Endothelial cell of umbilical vein (primary cell): ENCODE measurements around the gene RTN4RL1. TPM values are rescaled to one million over a fixed set of nuclear protein-coding genes. Genes with fewer than 3 reads are reported as not detected.

ENCODE experiments used
- BruUV-seq: library from RNA; stranded (reverse); fragments of 400-500 nt; replicated peaks from 2 replicates; lab custom pipeline; 2021; lab: Mats Ljungman, UMichigan
- CTCF ChIA-PET: fragments of 300-600, 350-600 bp; sonication (Branson Sonifier 250); formaldehyde crosslinking; loops from one replicate; lab custom pipeline; 2021; ENCODE audit warnings: antibody characterized with exemption, inconsistent platforms; lab: Charles Lee
- POLR2A ChIA-PET: fragments of 300-600, 350-600 bp; sonication (Branson Sonifier 250); formaldehyde crosslinking; loops from one replicate; lab custom pipeline; 2021; ENCODE audit warnings: antibody characterized with exemption, inconsistent platforms; lab: Charles Lee
- DNase-seq: peaks from one replicate; pipeline ENCODE4 v3.0.0-alpha.2; 2011; ENCODE audit warnings: low read depth, low spot score
- FAIRE-seq: peaks from 2 replicates; lab custom pipeline; 2011; peaks lifted over from hg19 to GRCh38; lab: Jason Lieb, UNC
- H2AFZ ChIP-seq: 2 replicates; pipeline ENCODE4 v1.6.0; 2012; ENCODE audit warnings: low read depth, low read length, control low read depth, inconsistent platforms
- H3K27ac ChIP-seq: 2 replicates; pipeline ENCODE4 v1.5.1; 2011; ENCODE audit warnings: low read depth, mild to moderate bottlenecking, control low read depth, low read length, moderate library complexity; ENCODE audit not compliant: insufficient read depth
- H3K27me3 ChIP-seq, 2 experiments: 2 replicates each; pipeline versions ENCODE4 v1.6.0 to v1.6.1; 2011; ENCODE audit warnings: low read length in 2 of 2, mixed read lengths in 1 of 2; ENCODE audit not compliant: control insufficient read depth in 2 of 2, insufficient read depth in 2 of 2
- H3K36me3 ChIP-seq, 2 experiments: 2 replicates in 1 of 2; 3 replicates in 1 of 2; pipeline ENCODE4 v1.5.1; 2011; ENCODE audit warnings: low read length in 2 of 2, mild to moderate bottlenecking in 1 of 2, moderate library complexity in 1 of 2; ENCODE audit not compliant: control insufficient read depth in 2 of 2, insufficient read depth in 2 of 2; ENCODE audit errors: extremely low read depth in 1 of 2
- H3K4me1 ChIP-seq: 3 replicates; pipeline ENCODE4 v1.5.1; 2011; ENCODE audit warnings: mild to moderate bottlenecking, low read length; ENCODE audit not compliant: control insufficient read depth, insufficient read depth; ENCODE audit errors: extremely low read depth
- H3K4me2 ChIP-seq: 2 replicates; pipeline ENCODE4 v1.6.1; 2011; ENCODE audit warnings: low read length, control low read depth, mixed read lengths; ENCODE audit not compliant: insufficient read depth
- H3K4me3 ChIP-seq, 3 experiments: fragments of 200-600 bp in 1 of 3; sonication (generic), shearing (Covaris generic) in 1 of 3; replicated peaks in 1 of 3; 2 replicates each; pipeline ENCODE4 v1.5.1; 2011 to 2016; ENCODE audit warnings: control low read depth in 3 of 3, low read length in 3 of 3, mild to moderate bottlenecking in 2 of 3, inconsistent platforms in 1 of 3, low read depth in 1 of 3, moderate library complexity in 1 of 3; ENCODE audit not compliant: insufficient read depth in 1 of 3
- H3K79me2 ChIP-seq: 2 replicates; pipeline ENCODE4 v1.6.0; 2012; ENCODE audit warnings: low read length, inconsistent platforms; ENCODE audit not compliant: control insufficient read depth, insufficient read depth
- H3K9ac ChIP-seq: replicated peaks from 2 replicates; pipeline ENCODE3; 2011; ENCODE audit warnings: low read length, control low read depth; ENCODE audit not compliant: insufficient read depth; ENCODE audit errors: extremely low read depth
- H3K9me1 ChIP-seq: replicated peaks from 3 replicates; pipeline ENCODE4 v1.6.0; 2011; ENCODE audit warnings: mild to moderate bottlenecking, low read length; ENCODE audit not compliant: control insufficient read depth, insufficient read depth; ENCODE audit errors: extremely low read depth
- H3K9me3 ChIP-seq: replicated peaks from 2 replicates; pipeline ENCODE4 v1.5.1; 2012; ENCODE audit warnings: low read length, inconsistent platforms; ENCODE audit not compliant: control insufficient read depth, insufficient read depth
- H4K20me1 ChIP-seq: replicated peaks from 2 replicates; pipeline ENCODE3; 2011; ENCODE audit warnings: mild to moderate bottlenecking, low read length; ENCODE audit not compliant: control insufficient read depth, insufficient read depth; ENCODE audit errors: extremely low read depth
- CTCF ChIP-seq, 2 donors: IDR thresholded peaks; 1 replicate in 1 of 2; 2 replicates in 1 of 2; pipeline ENCODE4 v1.5.1; 2011; ENCODE audit warnings: low read length in 2 of 2, mild to moderate bottlenecking in 2 of 2, moderate library complexity in 2 of 2, control low read depth in 1 of 2, inconsistent platforms in 1 of 2, low read depth in 1 of 2; ENCODE audit not compliant: insufficient read depth in 1 of 2; ENCODE audit errors: extremely low read depth in 1 of 2
- EZH2 ChIP-seq: IDR thresholded peaks from 2 replicates; pipeline ENCODE4 v1.6.1; 2012; ENCODE audit warnings: borderline replicate concordance, low read depth, mild to moderate bottlenecking, moderate library complexity, low read length, inconsistent platforms; ENCODE audit not compliant: severe bottlenecking
- FOS ChIP-seq: IDR thresholded peaks from 2 replicates; pipeline ENCODE4 v1.6.1; 2011; ENCODE audit warnings: mild to moderate bottlenecking, low read length, moderate library complexity, borderline replicate concordance; ENCODE audit not compliant: insufficient read depth
- GATA2 ChIP-seq: IDR thresholded peaks from 2 replicates; pipeline ENCODE4 v1.7.0; 2011; ENCODE audit warnings: low read depth, mild to moderate bottlenecking, moderate library complexity, mixed read lengths, low read length; ENCODE audit not compliant: insufficient read length, insufficient read depth
- JUN ChIP-seq: IDR thresholded peaks from 2 replicates; pipeline ENCODE4 v1.6.1; 2011; ENCODE audit warnings: borderline replicate concordance, low read depth; ENCODE audit not compliant: insufficient read length, insufficient read depth
- MAX ChIP-seq: IDR thresholded peaks from 2 replicates; pipeline ENCODE4 v1.6.1; 2011; ENCODE audit not compliant: insufficient read depth, insufficient read length
- MYC ChIP-seq: IDR thresholded peaks from one replicate; pipeline ENCODE4 v1.6.1; 2011; ENCODE audit warnings: mild to moderate bottlenecking, low read depth, low read length
- POLR2A ChIP-seq: IDR thresholded peaks from 2 replicates; pipeline ENCODE4 v1.6.1; 2012; ENCODE audit warnings: low read depth, mild to moderate bottlenecking, control low read depth, low read length
- POLR2AphosphoS5 ChIP-seq: IDR thresholded peaks from 2 replicates; pipeline ENCODE4 v1.6.1; 2012; ENCODE audit warnings: low read depth, mild to moderate bottlenecking, control low read depth, low read length, moderate library complexity; ENCODE audit not compliant: insufficient read depth
- dilution Hi-C: fragments of 300-500 bp; cut with MboI; formaldehyde crosslinking; loops from one replicate; pipeline ENCODE4 v1.15.0; 2019; ENCODE audit warnings: low sequenced_read_pairs; ENCODE audit not compliant: extremely low pct_ligation_motif_present
- intact Hi-C: fragments of 100-400 bp; cut with micrococcal nuclease; formaldehyde crosslinking; loops from one replicate; pipeline ENCODE4 v1.10.0; 2022
- polyA plus RNA-seq, 4 experiments: library from polyadenylated mRNA; depleted of rRNA in 3 of 4; stranded (reverse) in 3 of 4; unstranded in 1 of 4; fragments of >200 nt; gene quantifications; 2 replicates each; pipeline versions ENCODE4 v1.2.1 to v1.2.3, GENCODE V29; 2011 to 2012; ENCODE audit warnings: missing spikeins in 1 of 4
- total RNA-seq: library from RNA; stranded (reverse); gene quantifications from 2 replicates; pipeline ENCODE4 v1.2.3, GENCODE V29; 2021

Gene RTN4RL1
- total and polyA plus RNA-seq, 2 donors (not counting 3 experiments of a cell fraction or from before 2014, with no cell fraction given) = 0.04 TPM; not detected in 1

GRCh38 chr17:1957037-1957436 lies 68.1 kb downstream of the RTN4RL1 start:
- DNase-seq (no peak), FAIRE-seq (no peak)
- no peaks in the 10 kb centered on the region for H3K36me3 ChIP-seq
- H3K27me3 ChIP-seq = no peaks in the 10 kb centered on the region
- no peaks in the 10 kb centered on the region for H3K4me1 ChIP-seq
- ChIA-PET POLR2A (no interaction called here), CTCF (interaction anchor here (0.9 to 1.5 kb wide), 3 partner anchors 9 to 38 kb away, joined by 3 to 4 read pairs (median 3); no protein-coding TSS in a partner anchor)
- no peaks in the 10 kb centered on the region for H3K9me1 ChIP-seq
- no peak overlapping the region for H3K4me3 ChIP-seq
- intact Hi-C loops (no loop called here), dilution Hi-C loops (no loop called here)
- H4K20me1 ChIP-seq = no peaks in the 10 kb centered on the region
- H3K9ac ChIP-seq = no peak overlapping the region
- H3K9me3 ChIP-seq = no peaks in the 10 kb centered on the region
- H3K4me2 ChIP-seq = no peak overlapping the region
- no peaks in the 10 kb centered on the region for H3K79me2 ChIP-seq
- TF ChIP-seq GATA2 = no peak
- no peak for TF ChIP-seq EZH2
- no peak for TF ChIP-seq MAX
- no peak for TF ChIP-seq JUN
- TF ChIP-seq CTCF (IDR thresholded peaks at IDR 0.05; ENCODE audit: extremely low read depth in 1 of 2, insufficient read depth in 1 of 2, low read depth in 1 of 2, low read length in 2 of 2) = no peak
- no peak for TF ChIP-seq POLR2AphosphoS5
- TF ChIP-seq MYC = no peak
- TF ChIP-seq FOS = no peak
- TF ChIP-seq POLR2A = no peak
- BruUV-seq = no TSS peak
- no peak overlapping the region for H2AFZ ChIP-seq
- H3K27ac ChIP-seq = no peak overlapping the region
